Urothelium cell line (cell line): ENCODE data around the gene DHRS7B.
"Not testable (repeated sequence)": the region's sequence is repeated elsewhere in the genome, so short reads cannot be mapped to it uniquely, and the experiment has no call there.

Experiments used
- DNase-seq: peaks from one replicate; pipeline ENCODE4 v3.0.0; 2011; ENCODE audit warnings: low spot score, mixed read lengths
- FAIRE-seq: peaks from 2 replicates; lab custom pipeline; 2011; peaks lifted over from hg19 to GRCh38; lab: Jason Lieb, UNC

Gene DHRS7B

DNA sequence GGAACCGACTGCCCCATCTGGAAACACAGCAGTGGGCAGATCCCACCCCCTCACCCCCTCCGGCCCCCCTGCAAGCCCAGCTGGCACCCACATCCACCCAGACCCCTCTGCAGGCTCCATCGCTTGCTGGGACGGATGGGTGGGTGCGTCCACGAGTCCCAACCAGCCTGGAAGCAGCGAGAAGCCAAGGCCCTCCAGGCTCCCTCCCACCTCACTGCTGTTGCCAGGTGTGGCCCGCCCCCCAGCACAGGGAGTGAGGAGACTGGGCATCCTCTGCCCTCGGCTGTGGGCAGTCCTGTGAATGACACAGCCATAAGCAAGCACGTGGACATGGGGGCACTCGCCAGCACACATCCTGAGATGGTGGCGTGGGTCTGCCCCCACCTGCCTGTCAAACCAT, 75.7 kb downstream of the DHRS7B start:
- FAIRE-seq: no peak

GRCh38 chr17:21204935-21205334, 78.2 kb downstream of the DHRS7B start:
- no peak for DNase-seq
- FAIRE-seq: no peak

More for the DNA sequence above, 75.7 kb downstream of the DHRS7B start:
- no peak for DNase-seq

GRCh38 chr17:21208352-21208751, 81.6 kb downstream of the DHRS7B start:
- no peak for FAIRE-seq

DNA sequence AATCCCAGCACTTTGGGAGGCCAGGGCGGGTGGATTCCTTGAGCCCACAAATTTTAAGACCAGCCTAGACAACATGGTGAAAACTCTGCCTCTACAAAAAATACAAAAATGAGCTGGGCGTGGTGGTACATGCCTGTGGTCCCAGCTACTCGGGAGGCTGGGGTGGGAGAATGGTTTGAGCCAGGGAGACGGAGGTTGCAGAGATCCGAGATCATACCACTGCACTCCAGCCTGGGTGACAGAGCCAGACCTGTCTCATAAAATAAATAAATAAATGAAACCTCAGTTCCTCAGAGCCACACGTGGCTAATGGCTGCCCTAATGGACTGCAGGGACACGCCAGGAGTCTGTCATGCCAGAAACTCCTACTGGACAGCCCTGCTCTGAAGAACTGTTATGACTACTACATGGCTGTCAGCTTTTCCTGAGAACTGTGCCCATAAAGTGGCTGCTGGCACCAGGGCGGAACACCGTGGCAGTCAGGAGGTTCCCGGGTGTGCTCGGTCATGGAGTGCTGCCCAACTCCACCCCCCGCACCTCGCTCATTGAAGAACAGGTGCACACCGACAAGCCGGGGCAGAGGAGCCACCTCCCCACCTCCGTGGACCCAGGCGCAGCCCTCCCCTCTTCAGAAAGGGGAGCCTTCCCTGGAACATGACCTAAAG, 82.9 kb downstream of the DHRS7B start:
- DNase-seq (no peak), FAIRE-seq (no peak)

More at GRCh38 chr17:21208352-21208751, 81.6 kb downstream of the DHRS7B start:
- DNase-seq: no peak

DNA sequence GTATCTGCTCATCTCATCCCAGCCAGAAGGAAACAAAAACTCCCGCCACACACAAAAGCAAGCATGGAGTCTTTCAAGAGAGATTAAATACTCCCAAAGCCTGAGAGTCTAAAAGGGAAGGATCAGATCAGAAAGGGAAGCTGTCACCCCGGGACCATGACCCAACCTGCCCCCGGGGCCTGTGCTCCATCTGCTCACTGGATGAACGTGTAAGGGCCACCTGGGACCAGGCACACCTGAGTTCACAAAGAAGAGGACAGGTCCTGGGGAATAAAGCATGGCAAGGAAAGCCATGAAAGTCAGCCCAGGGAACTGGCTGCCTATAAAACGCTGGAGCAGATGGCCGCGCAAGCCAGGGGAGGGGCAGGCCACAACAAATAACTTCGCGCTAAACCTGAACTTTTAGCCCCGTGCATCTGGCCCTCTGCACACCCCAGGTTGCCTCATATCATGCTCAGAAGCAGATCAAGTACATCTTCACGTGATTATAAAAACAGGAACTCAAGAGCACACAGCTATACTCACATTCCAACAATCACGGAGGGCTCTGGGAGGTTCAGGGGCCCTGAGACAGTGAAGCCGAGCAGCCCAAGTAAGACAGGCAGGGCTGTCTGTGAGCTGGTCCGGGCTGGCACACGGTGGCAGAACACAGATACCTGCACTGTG, 83.8 kb downstream of the DHRS7B start:
- no peak for FAIRE-seq

GRCh38 chr17:21211825-21212479, 85.2 kb downstream of the DHRS7B start:
- FAIRE-seq (no peak), DNase-seq (no peak)

More for the DNA sequence above, 83.8 kb downstream of the DHRS7B start:
- no peak for DNase-seq

- no peak for DNase-seq
- FAIRE-seq: no peak
These were observed 86.3 kb downstream of the DHRS7B start for GRCh38 chr17:21212826-21213637.

DNA sequence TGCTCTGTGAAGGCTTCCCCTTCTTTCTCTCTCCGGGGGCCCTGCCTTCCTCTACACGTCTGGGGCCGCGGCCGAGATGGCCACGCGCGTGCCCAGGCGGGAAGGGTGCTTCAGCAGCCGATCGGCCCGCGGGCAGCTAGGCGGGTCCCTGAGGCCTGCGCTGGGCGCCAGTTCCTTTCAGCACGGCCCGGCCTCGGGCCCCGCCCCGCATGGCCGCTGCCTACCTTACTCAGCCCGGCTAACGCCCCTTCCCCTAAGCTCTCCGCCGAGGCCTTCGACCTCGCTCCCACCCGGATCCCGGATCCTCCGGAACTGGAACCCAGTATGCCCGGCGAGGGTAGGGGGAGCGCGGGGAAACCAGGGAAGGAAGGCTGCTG, 86.9 kb downstream of the DHRS7B start:
- FAIRE-seq: no peak
- peak; percentile 34 for DNase-seq

DNA sequence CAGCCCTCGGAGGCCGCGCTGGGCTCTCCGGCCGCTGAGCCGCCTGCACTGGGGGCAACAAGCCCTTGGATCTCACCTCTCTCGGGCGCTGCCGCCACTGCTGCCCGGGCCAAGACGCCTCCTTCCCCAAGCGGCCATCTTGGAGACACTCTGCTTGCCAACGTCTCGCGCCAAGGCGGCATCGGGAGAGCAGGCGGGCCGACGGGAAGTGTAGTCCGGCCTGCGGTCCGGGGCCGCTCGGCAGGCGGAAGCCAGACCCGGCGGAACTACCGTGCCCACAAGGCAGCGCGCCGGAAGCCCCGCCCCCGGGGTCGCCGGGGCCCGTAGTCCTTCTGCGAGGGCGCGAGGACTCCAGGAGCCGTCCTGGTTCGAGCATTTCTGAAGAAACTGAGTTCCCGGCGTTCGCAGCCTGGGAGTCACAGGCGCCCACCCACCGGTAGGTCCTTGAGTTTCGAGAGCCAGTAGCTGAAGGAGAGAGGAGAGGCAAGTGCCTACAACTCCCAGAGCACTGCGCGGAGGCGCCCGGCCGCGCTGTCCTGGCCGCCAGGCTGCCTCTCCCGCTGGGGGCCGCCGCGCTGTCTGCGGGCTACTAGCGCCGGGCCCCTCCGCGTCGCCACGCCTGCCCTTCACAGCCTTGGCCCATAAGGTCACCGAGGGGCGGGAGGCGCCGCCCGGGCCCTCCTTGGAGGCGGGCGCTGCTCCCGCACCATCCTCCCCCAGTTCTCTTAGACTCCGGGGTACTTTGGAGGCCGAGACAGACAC, 87.4 kb downstream of the DHRS7B start, which contains the start of gene TMEM11:
Gene TMEM11, minus strand, starts transcription at position 147 of the 762 bp plus-strand sequence. Its CDS starts 9 bp downstream, at position 138.
- peak; percentile 85 for FAIRE-seq
- DNase-seq: peak; percentile 96

GRCh38 chr17:21214777-21215541, 88.2 kb downstream of the DHRS7B start:
- DNase-seq (no peak), FAIRE-seq (no peak)

- FAIRE-seq: no peak
- no peak for DNase-seq
These were observed 89.2 kb downstream of the DHRS7B start for GRCh38 chr17:21215935-21216334.

GRCh38 chr17:21217346-21217745, 90.6 kb downstream of the DHRS7B start:
- DNase-seq (no peak), FAIRE-seq (no peak)

GRCh38 chr17:21218101-21218500, 91.3 kb downstream of the DHRS7B start:
- FAIRE-seq (no peak), DNase-seq (no peak)

DNA sequence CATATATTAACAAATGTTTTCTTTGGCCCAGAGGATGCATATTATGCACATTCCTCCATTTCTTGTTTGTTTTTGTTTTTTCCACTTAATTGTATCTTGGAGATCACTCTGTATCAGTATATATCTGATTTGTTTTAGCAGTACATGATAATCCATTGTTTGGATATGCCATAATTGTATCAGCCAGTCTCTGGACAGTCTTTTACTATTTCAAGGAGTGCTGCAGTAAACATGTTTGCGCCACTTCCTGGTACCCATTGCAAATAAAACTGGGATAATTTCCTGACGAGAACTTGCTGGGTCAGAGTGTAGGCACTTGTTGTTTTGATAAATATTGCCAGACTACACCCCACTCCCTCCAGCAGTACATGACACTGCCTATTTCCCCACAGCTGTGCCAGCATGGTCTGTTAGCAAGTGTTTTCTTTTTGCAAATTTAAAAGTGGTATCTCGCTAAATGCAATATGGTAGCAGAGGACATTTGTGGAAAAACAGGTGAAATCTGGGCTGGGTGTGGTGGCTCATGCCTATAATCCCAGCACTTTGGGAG, 92.1 kb downstream of the DHRS7B start:
- no peak for FAIRE-seq
- no peak for DNase-seq

DNA sequence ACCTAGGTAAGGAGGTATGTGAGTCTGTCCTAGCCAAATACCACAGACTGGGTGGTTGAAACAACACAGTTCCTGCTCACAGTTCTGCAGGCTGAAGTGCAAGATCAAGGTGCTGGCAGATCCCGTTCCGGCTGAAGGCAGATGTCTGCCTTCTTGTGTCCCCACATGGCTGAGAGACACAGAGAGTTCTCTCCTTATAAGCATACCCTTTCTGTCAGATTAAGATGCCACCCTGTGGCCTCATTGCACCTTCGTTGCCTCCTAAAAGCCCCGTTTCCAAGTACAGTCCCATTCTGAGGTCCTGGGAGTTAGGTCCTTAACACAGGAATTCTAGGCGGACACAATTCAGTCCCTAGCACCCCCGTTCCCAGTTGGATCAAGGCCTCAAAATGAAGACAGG, 96.3 kb downstream of the DHRS7B start:
- no peak for DNase-seq
- no peak for FAIRE-seq

DNA sequence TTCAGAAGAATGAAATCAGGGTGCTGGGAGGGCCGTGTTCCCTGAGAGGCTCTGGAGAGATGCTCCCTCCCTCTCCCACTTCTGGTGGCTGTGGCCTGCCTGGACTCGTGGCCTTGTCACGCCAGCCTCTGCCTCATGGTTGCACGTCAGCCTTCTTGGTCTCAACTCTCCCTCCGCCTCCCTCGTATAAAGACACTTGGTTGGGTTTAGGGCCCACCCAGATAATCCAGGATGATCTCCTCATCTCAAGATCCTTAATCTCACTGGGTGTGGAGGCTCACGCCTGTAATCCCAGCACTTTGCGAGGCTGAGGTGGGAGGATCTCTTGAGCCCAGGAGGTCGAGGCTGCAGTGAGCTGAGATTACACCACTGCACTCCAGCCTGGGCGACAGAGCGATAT, 100.5 kb downstream of the DHRS7B start:
- FAIRE-seq, DNase-seq: not testable (repeated sequence)

- FAIRE-seq: no peak
- no peak for DNase-seq
These were observed 101.3 kb downstream of the DHRS7B start for GRCh38 chr17:21228111-21228510.

- FAIRE-seq (no peak), DNase-seq (no peak)
These were observed 102.1 kb downstream of the DHRS7B start for GRCh38 chr17:21228845-21229244.

- no peak for FAIRE-seq
These were observed 104.8 kb downstream of the DHRS7B start for GRCh38 chr17:21231533-21231932.

More at GRCh38 chr17:21231533-21231932, 104.8 kb downstream of the DHRS7B start:
- DNase-seq: no peak
